Embryonic facial prominence (tissue), 1 donor: Measurements from ENCODE around the gene ACSL4.
"Not testable (repeated sequence)": the region's sequence is repeated elsewhere in the genome, so short reads cannot be mapped to it uniquely, and the experiment has no call there.

Experiments
- DNase-seq: peaks from one replicate; pipeline ENCODE4 v3.0.0-alpha.2; 2016; ENCODE audit errors: extremely low spot score

The ACSL4 gene

DNA sequence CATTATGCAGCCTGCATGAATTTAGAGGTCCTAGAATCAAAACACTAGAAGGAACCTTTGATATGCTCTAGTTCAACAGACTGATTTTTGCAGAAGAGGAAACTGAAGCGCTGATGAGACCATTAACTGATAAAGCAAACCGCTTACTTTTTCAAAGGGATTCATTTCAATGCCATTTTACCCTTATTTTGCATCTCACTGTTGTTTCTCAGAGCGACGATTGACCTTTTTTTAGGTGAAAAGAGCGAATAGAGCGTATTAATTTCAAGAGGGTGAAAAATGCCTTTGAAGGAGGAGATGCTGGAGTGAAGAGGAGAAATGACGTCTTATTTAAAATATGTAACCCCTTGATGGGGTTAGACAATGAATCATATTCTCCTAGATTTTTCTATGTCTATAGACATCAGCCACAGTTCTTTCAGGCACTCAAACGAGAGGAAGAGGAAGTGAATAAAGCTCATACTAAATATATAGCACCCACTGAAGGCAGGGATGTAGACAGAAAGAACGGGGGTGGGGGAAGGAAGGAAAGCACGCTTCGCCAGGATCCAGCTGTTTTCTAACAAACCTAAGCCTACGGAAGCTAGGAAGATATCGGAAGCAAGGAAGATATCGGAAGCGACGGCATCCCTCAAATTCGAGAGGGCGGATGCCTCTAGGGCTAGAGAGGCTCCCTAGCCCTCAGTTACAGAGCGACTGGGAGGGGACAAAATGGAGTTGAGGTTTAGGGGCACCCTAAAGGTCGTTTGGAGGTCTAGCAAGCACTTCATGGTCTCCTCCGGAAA lies 848 bp downstream of the ACSL4 start:
- no peak for DNase-seq

DNA sequence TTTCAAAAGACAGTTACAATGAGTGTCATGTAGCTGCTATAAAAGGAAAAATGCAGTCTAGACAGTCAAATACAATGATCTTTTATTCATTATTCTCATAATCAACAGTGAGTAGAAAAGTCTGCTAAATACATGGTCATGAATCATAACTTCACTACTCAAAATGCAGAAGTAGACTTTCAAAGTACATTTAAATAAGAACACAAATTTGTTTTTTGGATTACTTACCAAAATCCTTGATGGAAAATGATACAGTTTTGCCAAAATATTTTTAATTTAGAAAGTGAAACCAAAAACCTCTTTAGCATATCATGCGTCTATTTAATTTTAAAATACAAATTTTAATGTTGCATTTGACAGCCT lies 4.9 kb downstream of the ACSL4 start:
- DNase-seq, result no peak

DNA sequence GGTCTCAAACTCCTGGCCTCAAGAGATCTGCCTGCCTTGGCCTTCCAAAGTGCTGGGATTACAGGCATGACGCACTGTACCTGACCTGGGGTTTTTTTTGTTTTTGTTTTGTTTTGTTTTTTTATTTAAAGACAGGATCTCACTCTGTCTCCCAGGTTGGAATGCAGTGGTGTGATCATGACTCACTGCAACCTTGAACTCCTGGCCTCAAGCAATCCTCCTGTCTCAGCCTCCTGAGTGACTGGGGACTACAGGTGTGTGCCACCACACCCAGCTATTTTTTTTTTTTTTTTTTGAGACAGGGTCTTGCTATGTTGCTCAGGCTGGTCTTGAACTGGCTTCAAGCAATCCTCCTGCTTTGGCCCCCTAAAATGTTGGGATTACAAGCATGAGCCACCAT lies 8.1 kb downstream of the ACSL4 start:
- not testable (repeated sequence) for DNase-seq

GRCh38 chrX:109720947-109721346 lies 12.1 kb downstream of the ACSL4 start:
- DNase-seq, result no peak

- no peak for DNase-seq
Observed at GRCh38 chrX:109719264-109719663, 13.8 kb downstream of the ACSL4 start.

- DNase-seq, result no peak
Observed at GRCh38 chrX:109716431-109717028, 16.5 kb downstream of the ACSL4 start.

DNA sequence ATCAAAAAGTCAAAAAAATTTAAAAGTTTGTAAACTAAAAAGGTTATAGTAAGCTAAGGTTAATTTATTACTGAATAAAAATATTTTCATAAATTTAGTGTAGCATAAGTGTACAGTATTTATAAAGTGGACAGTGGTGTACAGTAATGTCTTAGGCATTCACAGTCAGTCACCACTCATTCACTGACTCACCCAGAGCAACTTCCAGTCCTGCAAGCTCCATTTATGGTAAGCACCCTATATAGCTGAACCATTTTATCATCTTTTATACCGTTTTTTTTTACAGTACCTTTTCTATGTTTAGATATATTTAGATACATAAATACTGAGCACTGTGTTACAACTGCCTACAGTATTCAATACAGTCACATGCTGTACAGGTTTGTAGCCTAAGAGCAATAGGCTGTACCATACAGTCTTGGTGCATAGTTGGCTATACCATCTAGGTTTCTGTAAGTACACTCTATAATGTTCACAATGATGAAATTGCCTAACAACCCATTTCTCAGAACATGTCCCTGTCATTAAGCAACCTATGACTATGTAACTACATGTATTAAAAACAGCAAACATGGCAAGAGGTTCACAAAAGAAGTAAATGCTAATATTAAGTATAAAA lies 18.6 kb downstream of the ACSL4 start:
- DNase-seq, result no peak

DNA sequence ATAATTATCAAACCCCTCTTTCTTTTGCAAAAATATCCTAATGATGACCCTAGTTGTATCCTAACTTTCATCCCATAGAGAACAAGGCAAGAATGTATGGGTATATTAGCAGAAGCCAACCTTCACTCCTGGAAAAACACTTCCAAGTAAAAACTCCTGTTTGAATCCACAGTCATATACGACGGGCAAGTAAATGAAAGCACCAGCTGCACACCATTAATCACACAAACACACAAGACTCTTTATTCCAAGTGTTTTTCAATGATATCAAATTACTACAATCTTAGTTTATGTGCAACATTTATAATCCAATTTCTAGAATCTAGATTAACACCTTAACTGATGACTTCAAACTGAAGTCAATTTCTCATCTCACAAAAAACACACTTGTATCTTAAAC lies 22.9 kb downstream of the ACSL4 start:
- DNase-seq, result no peak

- no peak for DNase-seq
Observed at GRCh38 chrX:109709129-109709631, 23.9 kb downstream of the ACSL4 start.

- DNase-seq, result no peak
Observed at GRCh38 chrX:109707720-109708119, 25.3 kb downstream of the ACSL4 start.

DNA sequence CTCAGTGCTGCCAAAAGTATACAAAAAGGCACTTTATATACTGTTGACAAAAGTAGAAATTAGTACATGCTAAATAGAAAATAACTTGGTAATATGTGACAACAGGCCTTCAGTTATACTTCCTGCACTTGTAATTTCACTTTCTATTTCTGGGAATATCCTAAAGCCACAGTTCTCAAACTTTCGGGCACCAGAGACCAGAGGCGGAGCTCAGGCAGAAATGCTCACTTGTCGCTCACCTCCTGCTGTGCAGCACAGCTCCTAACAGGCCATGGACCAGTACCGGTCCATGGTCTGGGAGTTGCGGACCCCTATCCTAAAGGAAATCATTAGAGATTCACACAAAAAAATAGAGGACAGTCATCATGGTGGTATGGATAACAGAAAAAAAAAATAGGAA lies 25.7 kb downstream of the ACSL4 start:
- DNase-seq, result no peak

GRCh38 chrX:109704563-109704962 lies 28.5 kb downstream of the ACSL4 start:
- DNase-seq, result no peak

GRCh38 chrX:109697855-109698254 lies 35.2 kb downstream of the ACSL4 start:
- no peak for DNase-seq

DNA sequence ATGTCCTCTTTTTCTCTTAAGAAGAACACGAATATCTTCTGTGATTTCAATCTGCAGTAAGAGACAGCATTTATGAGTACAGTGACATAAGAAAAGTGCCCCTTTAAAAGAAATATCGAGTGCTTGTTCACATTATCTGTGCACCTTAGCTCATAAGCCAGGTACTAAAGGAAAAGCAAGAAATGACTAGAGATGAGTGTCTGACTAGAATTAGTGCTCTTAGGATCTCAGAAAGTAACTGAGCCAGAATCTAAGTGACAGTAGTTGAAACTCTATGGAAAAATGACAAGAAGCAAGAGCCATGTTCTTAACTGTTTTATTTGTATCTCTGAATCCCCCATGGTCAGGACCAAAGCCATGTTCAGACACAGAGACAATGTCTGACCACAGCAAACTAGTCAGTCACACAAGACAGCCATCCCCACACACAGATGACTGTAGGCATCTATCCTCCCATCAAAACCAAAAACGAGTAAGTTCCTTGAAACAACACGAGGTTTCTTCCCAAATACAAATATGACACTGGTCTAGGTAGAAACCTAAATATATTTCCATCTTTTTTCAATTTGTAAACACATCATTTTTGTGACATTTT lies 36.8 kb downstream of the ACSL4 start:
- DNase-seq, result no peak

DNA sequence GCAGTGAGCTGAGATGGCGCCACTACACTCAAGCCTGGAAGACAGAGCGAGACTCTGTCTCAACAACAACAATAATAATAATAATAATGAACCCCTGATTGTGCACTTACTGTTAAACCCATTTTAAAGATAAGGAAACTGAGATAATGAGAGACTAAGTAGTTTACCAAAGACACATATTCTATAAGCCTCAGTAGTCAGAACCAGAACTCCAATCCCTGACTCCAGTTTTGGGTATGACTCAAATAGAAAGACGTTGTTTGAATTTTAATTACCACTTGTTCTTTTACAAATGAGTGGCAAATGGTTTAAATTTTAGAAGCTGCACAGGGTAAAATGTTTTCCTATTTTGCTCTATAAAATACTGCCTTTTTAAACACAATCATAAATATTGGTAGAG lies 37.4 kb downstream of the ACSL4 start:
- no peak for DNase-seq

DNA sequence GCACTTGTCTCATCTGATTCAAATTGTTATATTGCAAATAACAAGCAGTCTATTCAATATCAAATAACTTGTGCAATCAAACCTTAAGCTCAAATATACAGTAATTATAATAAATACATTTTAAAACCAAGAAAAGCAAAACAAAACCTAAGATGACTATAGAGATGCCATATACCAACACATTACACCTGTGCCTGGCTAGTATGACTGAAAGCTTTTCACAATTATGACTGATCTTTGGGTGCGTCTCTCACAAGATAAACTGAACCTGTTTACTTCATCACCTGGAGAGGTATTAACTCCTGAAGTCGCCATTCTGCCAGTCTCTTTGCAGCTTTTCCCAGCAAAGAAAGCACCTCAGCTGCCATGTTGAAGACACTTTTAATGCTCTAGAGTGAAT lies 41.3 kb downstream of the ACSL4 start:
- DNase-seq, result no peak

DNA sequence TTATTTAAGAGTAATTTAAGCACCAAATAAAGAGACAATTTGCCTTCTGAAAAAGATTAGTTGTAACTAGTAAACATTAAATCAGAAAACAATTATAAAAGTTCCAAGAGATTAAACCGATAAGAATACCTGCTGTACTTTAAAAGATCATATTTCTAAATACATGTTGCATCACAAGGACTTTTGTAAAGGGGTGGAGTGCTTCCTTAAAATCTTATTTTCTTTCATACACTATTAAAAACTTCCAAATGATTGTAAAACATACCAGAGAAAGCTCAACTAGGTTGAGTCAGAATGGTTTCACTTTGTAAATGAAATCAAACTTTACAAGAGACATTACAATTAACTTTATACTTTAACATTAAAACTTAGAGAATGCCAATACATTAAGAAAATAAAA lies 41.8 kb downstream of the ACSL4 start:
- DNase-seq, result no peak

GRCh38 chrX:109687903-109688302 lies 45.2 kb downstream of the ACSL4 start:
- DNase-seq, result no peak

GRCh38 chrX:109685656-109686078 lies 47.4 kb downstream of the ACSL4 start:
- no peak for DNase-seq

DNA sequence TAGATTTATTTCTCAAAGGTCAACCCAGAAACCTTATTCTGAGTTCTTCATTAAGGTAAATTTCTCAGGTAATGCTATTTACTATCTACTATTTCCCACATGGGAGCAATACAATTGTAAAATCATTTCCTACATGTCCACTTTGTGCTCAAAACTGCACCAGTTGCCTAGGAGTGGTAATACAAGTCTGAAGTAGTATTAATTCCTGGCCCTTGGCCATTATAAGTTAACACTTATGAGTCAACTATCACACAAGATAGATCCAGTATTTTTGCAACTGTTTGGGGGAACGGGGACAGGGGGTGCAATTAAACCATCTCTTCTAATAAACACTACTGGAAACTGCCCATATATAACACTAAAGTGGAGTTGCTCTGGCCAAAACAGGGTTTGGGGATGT lies 48.9 kb downstream of the ACSL4 start:
- DNase-seq, result no peak

DNA sequence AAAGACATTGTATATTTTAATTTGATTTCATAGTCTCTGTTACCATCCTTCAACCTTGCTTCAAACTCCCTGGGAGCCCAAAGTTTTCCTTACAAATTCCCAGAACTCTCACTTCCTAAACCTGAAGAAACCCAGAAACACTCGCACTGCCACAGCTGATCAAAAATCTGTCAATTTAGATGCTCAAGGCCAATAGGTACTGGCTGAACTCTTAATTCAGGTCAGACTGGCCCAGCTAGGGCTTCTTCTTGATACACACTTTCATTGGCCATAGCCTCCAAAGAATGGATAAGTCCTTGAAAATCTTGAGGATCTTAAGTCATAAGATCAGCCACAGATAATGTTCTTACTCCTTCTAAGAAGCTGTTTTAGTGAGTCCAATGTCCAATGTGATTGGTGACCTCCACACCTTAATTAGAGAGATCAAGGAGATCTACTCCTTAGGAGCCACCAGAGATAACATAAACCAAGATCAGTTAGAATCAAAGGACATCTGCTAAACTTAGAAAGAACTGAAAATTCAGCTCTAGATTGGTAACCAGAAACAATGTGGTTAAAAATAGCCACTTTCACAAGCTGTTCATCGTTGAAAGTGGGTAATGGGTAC lies 51.5 kb downstream of the ACSL4 start:
- no peak for DNase-seq

DNA sequence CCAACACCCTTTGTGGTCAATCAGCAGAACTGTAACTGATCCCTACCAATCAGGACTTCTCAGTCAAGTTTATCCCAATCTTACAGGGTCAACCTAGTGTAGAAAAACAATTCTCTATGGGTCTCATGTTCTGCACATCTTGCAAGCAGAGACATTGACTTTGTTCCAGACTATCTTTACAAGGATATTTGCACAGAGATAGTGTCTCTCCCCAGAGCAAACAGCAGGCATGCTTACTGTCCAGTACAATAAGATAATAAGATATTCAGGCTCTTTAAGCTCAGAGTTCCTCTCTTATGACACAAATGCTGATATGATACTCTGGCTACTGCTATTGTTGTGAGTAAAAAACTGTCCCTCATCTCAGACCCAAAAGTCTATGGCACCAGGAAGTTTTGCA lies 53.2 kb downstream of the ACSL4 start:
- no peak for DNase-seq
